Endothelial cell of umbilical vein (primary cell): ENCODE data around the gene GLTP. TPM values are rescaled to one million over a fixed set of nuclear protein-coding genes. Genes with fewer than 3 reads are reported as not detected.

Experiments
- BruUV-seq: library from RNA; stranded (reverse); fragments of 400-500 nt; replicated peaks from 2 replicates; lab custom pipeline; 2021; lab: Mats Ljungman, UMichigan
- CTCF ChIA-PET: fragments of 300-600, 350-600 bp; sonication (Branson Sonifier 250); formaldehyde crosslinking; loops from one replicate; lab custom pipeline; 2021; ENCODE audit warnings: antibody characterized with exemption, inconsistent platforms; lab: Charles Lee
- POLR2A ChIA-PET: fragments of 300-600, 350-600 bp; sonication (Branson Sonifier 250); formaldehyde crosslinking; loops from one replicate; lab custom pipeline; 2021; ENCODE audit warnings: antibody characterized with exemption, inconsistent platforms; lab: Charles Lee
- DNase-seq: peaks from one replicate; pipeline ENCODE4 v3.0.0-alpha.2; 2011; ENCODE audit warnings: low read depth, low spot score
- FAIRE-seq: peaks from 2 replicates; lab custom pipeline; 2011; peaks lifted over from hg19 to GRCh38; lab: Jason Lieb, UNC
- H2AFZ ChIP-seq: 2 replicates; pipeline ENCODE4 v1.6.0; 2012; ENCODE audit warnings: low read depth, low read length, control low read depth, inconsistent platforms
- H3K27ac ChIP-seq: 2 replicates; pipeline ENCODE4 v1.5.1; 2011; ENCODE audit warnings: low read depth, mild to moderate bottlenecking, control low read depth, low read length, moderate library complexity; ENCODE audit not compliant: insufficient read depth
- H3K27me3 ChIP-seq, 2 experiments: 2 replicates each; pipeline versions ENCODE4 v1.6.0 to v1.6.1; 2011; ENCODE audit warnings: low read length in 2 of 2, mixed read lengths in 1 of 2; ENCODE audit not compliant: control insufficient read depth in 2 of 2, insufficient read depth in 2 of 2
- H3K36me3 ChIP-seq, 2 experiments: 2 replicates in 1 of 2; 3 replicates in 1 of 2; pipeline ENCODE4 v1.5.1; 2011; ENCODE audit warnings: low read length in 2 of 2, mild to moderate bottlenecking in 1 of 2, moderate library complexity in 1 of 2; ENCODE audit not compliant: control insufficient read depth in 2 of 2, insufficient read depth in 2 of 2; ENCODE audit errors: extremely low read depth in 1 of 2
- H3K4me1 ChIP-seq: 3 replicates; pipeline ENCODE4 v1.5.1; 2011; ENCODE audit warnings: mild to moderate bottlenecking, low read length; ENCODE audit not compliant: control insufficient read depth, insufficient read depth; ENCODE audit errors: extremely low read depth
- H3K4me2 ChIP-seq: 2 replicates; pipeline ENCODE4 v1.6.1; 2011; ENCODE audit warnings: low read length, control low read depth, mixed read lengths; ENCODE audit not compliant: insufficient read depth
- H3K4me3 ChIP-seq, 3 experiments: fragments of 200-600 bp in 1 of 3; sonication (generic), shearing (Covaris generic) in 1 of 3; replicated peaks in 1 of 3; 2 replicates each; pipeline ENCODE4 v1.5.1; 2011 to 2016; ENCODE audit warnings: control low read depth in 3 of 3, low read length in 3 of 3, mild to moderate bottlenecking in 2 of 3, inconsistent platforms in 1 of 3, low read depth in 1 of 3, moderate library complexity in 1 of 3; ENCODE audit not compliant: insufficient read depth in 1 of 3
- H3K79me2 ChIP-seq: 2 replicates; pipeline ENCODE4 v1.6.0; 2012; ENCODE audit warnings: low read length, inconsistent platforms; ENCODE audit not compliant: control insufficient read depth, insufficient read depth
- H3K9ac ChIP-seq: replicated peaks from 2 replicates; pipeline ENCODE3; 2011; ENCODE audit warnings: low read length, control low read depth; ENCODE audit not compliant: insufficient read depth; ENCODE audit errors: extremely low read depth
- H3K9me1 ChIP-seq: replicated peaks from 3 replicates; pipeline ENCODE4 v1.6.0; 2011; ENCODE audit warnings: mild to moderate bottlenecking, low read length; ENCODE audit not compliant: control insufficient read depth, insufficient read depth; ENCODE audit errors: extremely low read depth
- H3K9me3 ChIP-seq: replicated peaks from 2 replicates; pipeline ENCODE4 v1.5.1; 2012; ENCODE audit warnings: low read length, inconsistent platforms; ENCODE audit not compliant: control insufficient read depth, insufficient read depth
- H4K20me1 ChIP-seq: replicated peaks from 2 replicates; pipeline ENCODE3; 2011; ENCODE audit warnings: mild to moderate bottlenecking, low read length; ENCODE audit not compliant: control insufficient read depth, insufficient read depth; ENCODE audit errors: extremely low read depth
- CTCF ChIP-seq, 2 donors: IDR thresholded peaks; 1 replicate in 1 of 2; 2 replicates in 1 of 2; pipeline ENCODE4 v1.5.1; 2011; ENCODE audit warnings: low read length in 2 of 2, mild to moderate bottlenecking in 2 of 2, moderate library complexity in 2 of 2, control low read depth in 1 of 2, inconsistent platforms in 1 of 2, low read depth in 1 of 2; ENCODE audit not compliant: insufficient read depth in 1 of 2; ENCODE audit errors: extremely low read depth in 1 of 2
- EZH2 ChIP-seq: IDR thresholded peaks from 2 replicates; pipeline ENCODE4 v1.6.1; 2012; ENCODE audit warnings: borderline replicate concordance, low read depth, mild to moderate bottlenecking, moderate library complexity, low read length, inconsistent platforms; ENCODE audit not compliant: severe bottlenecking
- GATA2 ChIP-seq: IDR thresholded peaks from 2 replicates; pipeline ENCODE4 v1.7.0; 2011; ENCODE audit warnings: low read depth, mild to moderate bottlenecking, moderate library complexity, mixed read lengths, low read length; ENCODE audit not compliant: insufficient read length, insufficient read depth
- MYC ChIP-seq: IDR thresholded peaks from one replicate; pipeline ENCODE4 v1.6.1; 2011; ENCODE audit warnings: mild to moderate bottlenecking, low read depth, low read length
- POLR2A ChIP-seq: IDR thresholded peaks from 2 replicates; pipeline ENCODE4 v1.6.1; 2012; ENCODE audit warnings: low read depth, mild to moderate bottlenecking, control low read depth, low read length
- POLR2AphosphoS5 ChIP-seq: IDR thresholded peaks from 2 replicates; pipeline ENCODE4 v1.6.1; 2012; ENCODE audit warnings: low read depth, mild to moderate bottlenecking, control low read depth, low read length, moderate library complexity; ENCODE audit not compliant: insufficient read depth
- dilution Hi-C: fragments of 300-500 bp; cut with MboI; formaldehyde crosslinking; loops from one replicate; pipeline ENCODE4 v1.15.0; 2019; ENCODE audit warnings: low sequenced_read_pairs; ENCODE audit not compliant: extremely low pct_ligation_motif_present
- intact Hi-C: fragments of 100-400 bp; cut with micrococcal nuclease; formaldehyde crosslinking; loops from one replicate; pipeline ENCODE4 v1.10.0; 2022
- polyA plus RNA-seq, 4 experiments: library from polyadenylated mRNA; depleted of rRNA in 3 of 4; stranded (reverse) in 3 of 4; unstranded in 1 of 4; fragments of >200 nt; gene quantifications; 2 replicates each; pipeline versions ENCODE4 v1.2.1 to v1.2.3, GENCODE V29; 2011 to 2012; ENCODE audit warnings: missing spikeins in 1 of 4
- total RNA-seq: library from RNA; stranded (reverse); gene quantifications from 2 replicates; pipeline ENCODE4 v1.2.3, GENCODE V29; 2021
- TF ChIP-seq, protein P1 (sequence below): IDR thresholded peaks from 2 replicates; pipeline ENCODE4 v1.6.1; 2011; ENCODE audit not compliant: insufficient read depth, insufficient read length

The GLTP gene
- total and polyA plus RNA-seq, 2 donors (not counting 3 experiments of a cell fraction or from before 2014, with no cell fraction given): 21.5 to 46.6 TPM

DNA sequence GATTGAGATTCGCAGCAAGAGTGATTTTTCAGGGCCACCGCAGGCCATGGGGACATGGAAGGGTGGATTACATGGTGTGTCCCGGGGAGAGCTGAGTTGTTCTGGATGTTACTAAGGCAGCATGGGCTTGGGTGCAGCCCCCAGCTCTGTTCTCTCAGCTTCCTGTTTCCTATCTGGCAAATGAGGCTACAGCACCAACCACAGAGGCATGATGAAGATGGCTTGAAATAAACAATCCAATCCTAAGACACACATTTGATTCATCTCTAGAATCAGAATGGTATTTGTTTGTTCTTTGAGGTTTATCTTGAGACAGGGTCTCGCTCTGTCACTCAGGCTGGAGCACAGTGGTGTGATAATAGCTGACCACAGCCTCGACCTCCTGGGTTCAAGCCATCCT is 21.6 kb downstream of the GLTP start:
- DNase-seq (no peak), FAIRE-seq (no peak)
- Histone ChIP-seq H3K4me3 (no peak overlapping the region), H3K9me3 (no peaks in the 10 kb centered on the region), H3K36me3 (peaks cover 0 to 33% of the 10 kb centered on the region in 2 experiments), H3K4me1 (no peaks in the 10 kb centered on the region), H3K9ac (no peak overlapping the region), H3K4me2 (no peak overlapping the region), H3K79me2 (no peaks in the 10 kb centered on the region), H3K9me1 (no peaks in the 10 kb centered on the region), H2AFZ (no peak overlapping the region), H3K27me3 (no peaks in the 10 kb centered on the region), H3K27ac (no peak overlapping the region), H4K20me1 (no peaks in the 10 kb centered on the region)
- dilution Hi-C loops (no loop called here), intact Hi-C loops (no loop called here)
- CTCF ChIA-PET: interaction anchor here (1.0 to 2.8 kb wide), 6 partner anchors 10 to 70 kb away, joined by 3 to 8 read pairs (median 6); no protein-coding TSS in a partner anchor
- no TSS peak for BruUV-seq
- TF ChIP-seq GATA2 (no peak), CTCF (IDR thresholded peaks at IDR 0.05; ENCODE audit: extremely low read depth in 1 of 2, insufficient read depth in 1 of 2, low read depth in 1 of 2, low read length in 2 of 2) (no peak), POLR2AphosphoS5 (no peak), EZH2 (no peak), POLR2A (no peak), MYC (no peak)
- TF ChIP-seq, protein P1, sequence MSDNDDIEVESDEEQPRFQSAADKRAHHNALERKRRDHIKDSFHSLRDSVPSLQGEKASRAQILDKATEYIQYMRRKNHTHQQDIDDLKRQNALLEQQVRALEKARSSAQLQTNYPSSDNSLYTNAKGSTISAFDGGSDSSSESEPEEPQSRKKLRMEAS: no peak
- POLR2A ChIA-PET: no interaction called here
